GM21528 (cell line): ENCODE measurements around the gene TCN1.
"Not testable (repeated sequence)": the region's sequence is repeated elsewhere in the genome, so short reads cannot be mapped to it uniquely, and the experiment has no call there.

Source experiments
- ATAC-seq: cut with Tn5 transposase; IDR thresholded peaks from one replicate; pipeline ENCODE4 v1.9.1; 2021; ENCODE audit warnings: mild to moderate bottlenecking, moderate library complexity; ENCODE audit not compliant: unreplicated experiment, low FRiP score

The TCN1 gene

GRCh38 chr11:59859673-59860072, 6.6 kb downstream of the TCN1 start:
- ATAC-seq: no peak

GRCh38 chr11:59857439-59858434, 8.6 kb downstream of the TCN1 start:
- ATAC-seq: no peak

GRCh38 chr11:59854871-59855270, 11.4 kb downstream of the TCN1 start:
- ATAC-seq: no peak

DNA sequence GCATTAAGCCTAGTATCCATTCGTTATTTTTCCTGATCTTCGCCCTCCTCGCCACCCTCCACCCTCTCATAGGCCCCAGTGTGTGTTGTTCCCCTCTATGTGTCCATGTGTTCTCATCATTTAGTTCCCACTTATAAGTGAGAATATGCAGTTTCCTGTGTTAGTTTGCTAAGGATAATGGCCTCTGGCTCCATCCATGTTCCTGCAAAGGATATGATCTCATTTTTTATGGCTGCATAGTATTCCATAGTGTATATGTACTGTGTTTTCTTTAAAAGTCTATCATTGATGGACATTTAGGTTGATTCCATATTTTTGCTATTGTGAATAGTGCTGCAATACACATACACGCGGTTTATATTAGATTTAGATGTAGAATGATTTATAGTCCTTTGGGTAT, 14.9 kb downstream of the TCN1 start:
- not testable (repeated sequence) for ATAC-seq

DNA sequence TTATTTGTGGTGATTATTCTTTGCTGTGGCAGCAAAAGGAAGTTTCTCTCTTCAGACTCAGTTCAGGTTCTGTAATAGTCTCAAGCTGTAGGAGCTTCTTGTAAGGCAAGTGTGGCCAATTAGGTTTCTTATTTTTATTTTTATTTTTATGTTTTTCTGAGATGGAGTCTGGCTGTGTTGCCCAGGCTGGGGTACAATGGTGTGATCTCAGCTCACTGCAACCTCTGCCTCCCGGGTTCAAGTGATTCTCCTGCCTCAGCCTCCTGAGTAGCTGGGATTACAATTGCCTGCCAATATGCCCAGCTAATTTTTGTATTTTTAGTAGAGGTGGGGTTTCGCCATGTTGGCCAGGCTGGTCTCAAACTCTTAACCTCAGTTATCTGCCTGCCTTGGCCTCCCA, 16.7 kb downstream of the TCN1 start:
- ATAC-seq: not testable (repeated sequence)

DNA sequence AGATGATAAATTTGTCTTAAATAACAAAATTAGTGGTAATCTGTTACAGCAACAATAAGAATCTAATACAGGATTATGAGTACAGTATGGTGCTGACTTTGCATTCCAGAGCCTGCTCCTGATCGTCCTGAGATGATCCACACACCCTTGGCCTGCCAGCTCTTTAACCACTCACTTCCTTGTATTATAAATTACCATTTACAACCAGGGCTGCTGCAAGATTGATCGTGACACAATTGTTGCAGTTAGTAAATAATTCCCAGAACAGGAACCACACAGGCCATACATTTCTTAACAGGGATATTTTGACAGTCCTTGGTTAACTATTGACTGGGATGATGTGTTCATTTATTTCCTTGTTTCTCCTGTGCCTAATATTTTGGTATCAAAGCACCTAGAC, 17.2 kb downstream of the TCN1 start:
- no peak for ATAC-seq

GRCh38 chr11:59848439-59848838, 17.8 kb downstream of the TCN1 start:
- not testable (repeated sequence) for ATAC-seq

DNA sequence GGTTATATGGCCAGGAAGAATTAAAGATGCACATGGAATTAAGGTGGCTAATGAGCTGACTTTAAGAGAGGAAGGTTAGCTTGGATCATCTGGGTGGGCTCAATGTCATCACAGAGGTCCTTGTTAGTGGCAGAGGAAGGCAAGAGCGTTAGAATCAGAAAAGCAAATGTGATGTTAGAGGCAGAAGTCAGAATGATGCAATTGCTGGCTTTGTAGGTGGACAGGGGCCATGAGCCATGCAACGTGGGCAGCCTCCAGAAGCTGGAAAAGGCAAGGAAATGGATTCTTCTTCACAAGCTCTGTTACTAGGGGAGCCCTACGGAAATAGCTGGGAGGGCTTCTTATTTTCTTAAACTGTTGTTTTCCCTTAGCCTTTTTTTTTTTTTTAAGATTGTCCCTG, 18.7 kb downstream of the TCN1 start:
- ATAC-seq: no peak

DNA sequence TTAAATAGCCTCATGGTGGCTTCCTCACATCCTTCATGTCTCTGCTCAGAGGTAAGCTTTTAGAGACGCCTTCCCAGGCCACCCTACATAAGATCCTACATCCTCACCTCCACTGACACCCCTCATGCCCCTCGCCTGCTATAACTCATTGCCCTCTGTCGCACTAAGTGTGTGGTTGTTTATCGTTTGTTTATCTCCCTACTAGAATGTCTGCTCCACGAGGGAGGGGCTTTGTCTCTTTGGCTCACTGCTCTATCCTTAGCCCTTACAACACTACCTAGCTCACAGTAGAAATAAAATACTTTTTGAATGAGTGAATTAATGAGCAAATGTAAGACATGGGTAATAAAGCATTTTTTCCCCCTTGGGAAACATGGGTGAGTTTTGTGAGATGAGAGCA, 19.7 kb downstream of the TCN1 start:
- ATAC-seq: no peak

DNA sequence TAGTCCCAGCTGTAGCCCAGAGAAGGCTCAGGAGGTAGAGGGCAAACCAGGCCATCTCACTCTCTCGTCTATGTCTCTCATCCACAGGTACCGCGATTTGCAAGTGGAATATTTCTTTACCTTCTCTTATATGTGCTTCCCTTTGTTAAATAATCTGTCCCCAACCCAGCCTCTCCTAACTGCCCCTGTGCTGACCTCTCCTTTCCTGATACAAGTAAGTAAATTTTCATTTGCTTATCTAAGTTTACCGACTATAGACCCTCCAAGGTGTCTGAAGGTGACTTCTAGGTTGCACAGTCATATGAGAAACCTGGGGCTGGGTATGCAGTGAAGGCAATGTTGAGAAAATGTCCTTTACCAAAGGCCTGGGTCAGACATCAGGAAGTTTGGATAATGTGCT, 20.9 kb downstream of the TCN1 start, which contains the start of gene CBLIF:
Gene CBLIF, minus strand, starts transcription at position 101 of the 400 bp plus-strand sequence. Its CDS starts 46 bp downstream, at position 55.
- ATAC-seq: no peak

GRCh38 chr11:59842316-59842715, 24.0 kb downstream of the TCN1 start:
- no peak for ATAC-seq

DNA sequence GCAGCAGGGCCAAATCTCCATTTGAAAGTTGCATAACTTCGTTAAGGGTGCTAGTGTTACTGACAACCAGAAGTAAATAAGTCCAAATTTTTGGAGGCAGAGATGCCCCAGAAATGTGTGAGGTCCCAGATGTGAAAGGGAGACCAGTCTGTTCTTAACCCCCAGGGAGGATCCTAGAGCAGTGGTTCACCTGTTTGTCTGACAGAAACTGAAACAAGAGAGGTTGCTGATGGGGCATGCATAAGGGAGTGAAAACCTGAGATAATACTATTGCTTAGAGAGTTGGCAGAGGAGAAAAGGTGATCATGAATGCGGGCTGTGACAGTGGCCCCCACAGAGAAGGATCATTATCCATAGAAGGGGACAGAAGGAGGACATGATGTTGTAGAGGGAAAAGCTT, 24.8 kb downstream of the TCN1 start:
- ATAC-seq: no peak

- no peak for ATAC-seq
Measured at GRCh38 chr11:59839615-59840014, 26.7 kb downstream of the TCN1 start.

DNA sequence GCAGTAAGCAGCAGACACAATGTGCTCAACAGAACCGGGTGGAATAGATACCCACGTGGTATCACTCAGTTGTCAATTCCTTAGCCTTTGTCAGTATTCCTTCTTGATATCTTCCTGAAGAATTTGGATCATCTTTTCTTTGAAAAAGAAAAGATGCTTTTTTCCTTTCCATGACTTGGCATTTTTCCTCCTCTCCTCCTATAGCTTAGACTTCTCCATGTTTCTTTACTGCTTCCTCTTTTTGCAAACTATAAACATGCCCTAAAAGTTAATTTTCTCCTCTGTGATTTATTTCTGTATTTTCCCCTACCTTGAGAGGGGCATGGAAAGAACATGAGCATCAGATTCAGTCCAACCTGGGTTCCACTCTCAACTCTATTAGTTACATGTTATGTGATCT, 32.7 kb downstream of the TCN1 start:
- no peak for ATAC-seq

DNA sequence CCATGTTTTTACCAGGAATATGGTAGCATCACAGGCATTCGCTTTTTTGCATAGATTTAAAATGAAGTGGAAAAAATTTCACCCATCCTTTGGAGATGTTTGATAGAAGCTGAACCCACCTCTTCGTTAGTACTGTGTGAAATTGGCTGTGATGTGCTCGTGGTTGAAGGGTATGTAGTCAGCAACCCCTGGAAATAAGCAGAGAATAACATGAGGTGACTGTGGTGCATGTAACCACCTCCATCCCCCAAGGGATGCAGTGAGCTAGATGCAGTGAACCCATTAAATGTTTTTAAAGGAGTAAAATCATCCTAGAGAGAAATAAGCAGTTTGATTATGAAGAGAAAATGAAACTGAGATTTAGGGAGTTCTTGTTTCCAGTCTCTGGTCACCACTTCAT, 36.9 kb downstream of the TCN1 start:
- no peak for ATAC-seq

DNA sequence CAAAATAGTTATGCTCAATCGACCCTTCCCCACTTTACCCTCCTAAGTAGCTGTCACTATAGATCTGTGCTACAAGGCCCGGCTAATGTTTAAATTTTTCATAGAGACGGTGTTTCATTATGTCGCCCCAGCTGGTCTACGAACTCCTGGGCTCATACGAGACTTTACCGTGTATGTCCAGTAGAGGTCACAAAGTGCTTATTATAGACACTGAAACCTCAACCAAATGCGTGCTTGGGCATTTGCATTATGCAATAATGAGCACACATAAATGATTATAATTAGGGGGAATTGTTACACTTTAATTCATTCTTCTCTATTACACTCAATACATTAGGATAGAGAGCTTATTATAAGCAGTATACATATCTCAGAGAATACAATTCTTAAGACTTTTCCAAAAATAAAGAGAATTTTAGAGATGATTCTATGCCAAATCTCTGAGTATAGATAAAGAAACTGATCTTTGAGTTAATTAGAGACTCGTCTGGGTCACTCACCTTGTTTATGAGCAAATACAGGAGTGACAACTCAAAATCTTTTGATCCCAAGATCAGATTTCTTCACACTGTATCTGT, 43.2 kb downstream of the TCN1 start:
- peak; percentile 93 for ATAC-seq

GRCh38 chr11:59818572-59818971, 47.7 kb downstream of the TCN1 start:
- no peak for ATAC-seq

DNA sequence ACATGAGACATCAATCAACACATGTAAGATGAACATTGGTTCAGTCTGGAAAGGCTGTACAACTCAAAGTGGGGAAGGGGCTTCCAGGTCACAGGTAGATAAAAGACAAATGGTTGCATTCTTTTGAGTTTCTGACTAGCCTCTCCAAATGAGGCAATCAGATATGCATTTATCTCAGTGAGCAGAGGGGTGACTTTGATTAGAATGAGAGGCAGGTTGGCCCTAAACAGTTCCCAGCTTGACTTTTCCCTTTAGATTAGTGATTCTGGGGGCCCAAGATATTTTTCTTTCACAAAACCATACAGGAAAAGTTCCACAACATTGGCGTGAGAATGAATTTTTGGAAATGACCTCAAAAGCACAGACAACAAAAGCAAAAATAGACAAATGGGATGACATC, 49.9 kb downstream of the TCN1 start:
- not testable (repeated sequence) for ATAC-seq

- no peak for ATAC-seq
Measured at GRCh38 chr11:59815754-59816153, 50.5 kb downstream of the TCN1 start.

DNA sequence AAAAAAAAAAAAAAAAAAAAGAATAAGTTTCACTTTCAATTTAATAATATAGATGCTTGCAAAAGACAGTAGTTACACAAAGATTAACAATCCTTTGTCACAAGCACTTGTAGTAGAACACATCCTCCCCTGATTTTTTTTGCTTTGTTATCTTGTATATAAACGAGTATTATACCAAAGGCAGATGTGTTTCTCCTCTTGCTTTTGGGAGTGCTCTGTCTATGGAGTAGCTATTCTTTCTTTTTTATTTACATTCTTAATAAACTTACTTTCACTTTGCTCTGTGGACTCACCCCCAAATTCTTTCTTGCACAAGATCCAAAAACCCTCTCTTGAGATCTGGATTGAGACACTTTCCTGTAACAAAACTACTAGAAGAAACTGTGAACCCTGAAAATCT, 52.3 kb downstream of the TCN1 start:
- no peak for ATAC-seq

GRCh38 chr11:59813364-59813763, 52.9 kb downstream of the TCN1 start:
- no peak for ATAC-seq

DNA sequence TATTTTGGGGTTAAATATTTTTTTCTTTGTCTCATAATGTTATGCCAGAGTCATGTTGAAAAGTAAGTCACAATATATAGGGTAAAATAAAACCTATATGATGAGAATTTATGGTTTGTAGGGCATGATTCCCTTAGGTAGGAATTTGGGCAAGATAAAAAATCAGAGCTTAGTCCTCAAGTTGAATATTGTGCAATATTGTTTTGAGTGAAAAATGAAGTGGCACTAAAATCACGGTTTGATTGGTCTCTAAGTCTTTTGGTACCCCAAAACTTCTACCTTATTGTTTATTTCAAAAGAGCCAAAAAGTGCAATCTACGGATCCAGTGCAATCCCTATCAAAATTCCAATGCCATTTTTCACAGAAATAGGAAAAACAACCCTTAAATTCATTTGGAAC, 54.1 kb downstream of the TCN1 start:
- no peak for ATAC-seq
